T-cell (primary cell): ENCODE measurements around the gene LARGE1. TPM values are rescaled to one million over a fixed set of nuclear protein-coding genes. Genes with fewer than 3 reads are reported as not detected.

Experiments used
- ATAC-seq, 4 experiments: fragments of 200-7000 bp in 3 of 4; fragments of 150-1000 bp in 1 of 4; cut with Tn5 transposase; replicated peaks in 1 of 4; 1 replicate in 3 of 4; 2 replicates in 1 of 4; pipeline ENCODE4 v1.10.0; 2021; ENCODE audit warnings: moderate library complexity in 3 of 4, mild to moderate bottlenecking in 2 of 4, moderate number of reproducible peaks in 1 of 4
- CTCF ChIA-PET, 2 donors: fragments of 300-600 bp; sonication (Branson Sonifier 250); formaldehyde crosslinking; loops; one replicate each; lab custom pipeline; 2022; ENCODE audit warnings: antibody characterized with exemption in 2 of 2; lab: Charles Lee
- POLR2A ChIA-PET, 2 donors: fragments of 300-600 bp; sonication (Branson Sonifier 250); formaldehyde crosslinking; loops; one replicate each; lab custom pipeline; 2022; ENCODE audit warnings: antibody characterized with exemption in 2 of 2; lab: Charles Lee
- DNase-seq, 35 experiments: peaks; one replicate each; pipeline versions ENCODE4 v3.0.0 to v3.0.0-alpha.2; 2013 to 2023
- H3K27ac ChIP-seq: one replicate; pipeline ENCODE4 v1.5.1; 2013; ENCODE audit warnings: low read length
- H3K27me3 ChIP-seq, 2 experiments: replicated peaks in 1 of 2; 1 replicate in 1 of 2; 2 replicates in 1 of 2; pipeline versions ENCODE4 v1.6.1 to v1.7.0; 2013; ENCODE audit warnings: low read length in 1 of 2, mixed read lengths in 1 of 2; ENCODE audit not compliant: control insufficient read depth in 2 of 2, insufficient read depth in 2 of 2; ENCODE audit errors: extremely low read depth in 1 of 2
- H3K36me3 ChIP-seq, 2 donors: 1 replicate in 1 of 2; 2 replicates in 1 of 2; pipeline versions ENCODE4 v1.6.1 to v1.7.0; 2013; ENCODE audit warnings: low read length in 1 of 2; ENCODE audit not compliant: control insufficient read depth in 2 of 2, insufficient read depth in 1 of 2; ENCODE audit errors: extremely low read depth in 1 of 2
- H3K4me1 ChIP-seq, 2 experiments: 1 replicate in 1 of 2; 2 replicates in 1 of 2; pipeline versions ENCODE4 v1.6.1 to v1.7.0; 2013; ENCODE audit warnings: low read length in 2 of 2, mixed read lengths in 1 of 2; ENCODE audit not compliant: insufficient read depth in 2 of 2, control insufficient read depth in 1 of 2; ENCODE audit errors: extremely low read depth in 1 of 2
- H3K4me3 ChIP-seq, 2 donors: 1 replicate in 1 of 2; 2 replicates in 1 of 2; pipeline versions ENCODE4 v1.5.1 to v1.7.0; 2013; ENCODE audit warnings: mild to moderate bottlenecking in 2 of 2, low read length in 1 of 2, moderate library complexity in 1 of 2; ENCODE audit not compliant: control insufficient read depth in 1 of 2; ENCODE audit errors: extremely low read depth in 1 of 2
- H3K9me3 ChIP-seq: 2 replicates; pipeline ENCODE4 v1.7.0; 2013
- H3K27ac Mint-ChIP-seq, 2 donors: one replicate each; pipeline ENCODE4 v1.8.0; 2020 to 2021; ENCODE audit warnings: mild to moderate bottlenecking in 2 of 2, mixed read lengths in 2 of 2
- H3K27me3 Mint-ChIP-seq, 2 donors: one replicate each; pipeline ENCODE4 v1.8.0; 2021 to 2022; ENCODE audit warnings: mixed read lengths in 2 of 2
- H3K36me3 Mint-ChIP-seq: one replicate; pipeline ENCODE4 v1.8.0; 2021; ENCODE audit warnings: mixed read lengths
- H3K4me1 Mint-ChIP-seq, 3 donors: one replicate each; pipeline ENCODE4 v1.8.0; 2020 to 2022; ENCODE audit warnings: mixed read lengths in 3 of 3, mild to moderate bottlenecking in 1 of 3
- H3K4me3 Mint-ChIP-seq, 3 donors: one replicate each; pipeline ENCODE4 v1.8.0; 2020 to 2022; ENCODE audit warnings: mild to moderate bottlenecking in 3 of 3, mixed read lengths in 3 of 3, moderate library complexity in 3 of 3
- H3K9me3 Mint-ChIP-seq, 3 donors: one replicate each; pipeline ENCODE4 v1.8.0; 2020 to 2022; ENCODE audit warnings: mixed read lengths in 3 of 3
- WGBS: methylation state at CpG from one replicate; pipeline ENCODE4 v1.1.5; 2013; ENCODE audit warnings: missing lambda C conversion rate; ENCODE audit not compliant: insufficient coverage; 5-methylcytosine and 5-hydroxymethylcytosine counted together
- total RNA-seq, 35 experiments: library from RNA in 6 of 35; stranded (reverse) in 6 of 35; fragments of 120-200 nt in 1 of 35; gene quantifications; one replicate each; pipeline versions ENCODE4 v1.2.1 to v1.2.4 and lab custom pipeline; 2013 to 2026

The LARGE1 gene
- total RNA-seq, 5 donors from 2014 or later (not counting 1 experiment from before 2014, with no cell fraction given) = 0.53 to 6.1 (median 3.0) TPM

- ATAC-seq = no peak
- Histone ChIP-seq H3K9me3 (no peaks in the 10 kb centered on the region), H3K36me3 (no peaks in the 10 kb centered on the region), H3K27ac (no peak overlapping the region), H3K4me1 (no peaks in the 10 kb centered on the region), H3K4me3 (no peak overlapping the region), H3K27me3 (no peaks in the 10 kb centered on the region)
- ChIA-PET CTCF (no interaction called here), POLR2A (no interaction called here)
- no peaks in the 10 kb centered on the region for H3K36me3 Mint-ChIP-seq
- no peak overlapping the region for H3K27ac Mint-ChIP-seq
- DNase-seq = no peak
- H3K4me1 Mint-ChIP-seq = no peaks in the 10 kb centered on the region
- peaks cover 0 to 3% of the 10 kb centered on the region in 2 donors for H3K27me3 Mint-ChIP-seq
- peaks cover 3 to 13% (median 9%) of the 10 kb centered on the region in 3 donors for H3K9me3 Mint-ChIP-seq
- no CpG with 5 or more reads among the region's 2 CpGs for WGBS
- no peak overlapping the region for H3K4me3 Mint-ChIP-seq
Measured at GRCh38 chr22:33350961-33351360, 569.3 kb downstream of the LARGE1 start.

DNA sequence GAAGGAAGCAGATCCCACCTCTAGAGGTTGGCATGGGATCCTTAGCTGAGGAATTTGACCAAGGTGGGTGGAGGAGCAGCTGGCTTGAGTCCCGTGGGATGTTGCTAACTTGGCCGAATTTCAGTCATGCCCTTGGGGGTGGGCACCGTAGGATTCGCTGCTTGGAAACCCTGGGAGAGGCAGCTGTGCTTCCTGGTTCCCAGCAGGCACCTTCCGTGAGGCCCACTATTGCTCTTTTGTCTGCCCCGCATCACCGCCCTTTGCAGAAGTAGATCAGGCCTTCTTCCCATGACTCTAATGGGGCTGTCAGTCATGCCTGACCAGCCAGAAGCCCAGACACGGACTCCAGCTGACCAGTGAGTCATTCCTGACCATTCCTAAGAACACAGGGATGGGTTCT lies 569.8 kb downstream of the LARGE1 start:
- Mint-ChIP-seq H3K27ac (no peak overlapping the region), H3K4me3 (no peak overlapping the region), H3K9me3 (peaks cover 3 to 13% (median 9%) of the 10 kb centered on the region in 3 donors), H3K27me3 (peaks cover 0 to 2% of the 10 kb centered on the region in 2 donors), H3K36me3 (no peaks in the 10 kb centered on the region), H3K4me1 (no peaks in the 10 kb centered on the region)
- no peak overlapping the region for H3K4me3 ChIP-seq
- 75% methylated on average over 4 of the region's 8 CpGs for WGBS
- DNase-seq (no peak), ATAC-seq (no peak)
- H3K4me1 ChIP-seq = no peaks in the 10 kb centered on the region
- POLR2A ChIA-PET = no interaction called here
- no peaks in the 10 kb centered on the region for H3K27me3 ChIP-seq
- no peaks in the 10 kb centered on the region for H3K36me3 ChIP-seq
- H3K27ac ChIP-seq = no peak overlapping the region
- no peaks in the 10 kb centered on the region for H3K9me3 ChIP-seq
- CTCF ChIA-PET = no interaction called here

- no peak for DNase-seq
- Mint-ChIP-seq H3K36me3 (no peaks in the 10 kb centered on the region), H3K27ac (no peak overlapping the region), H3K27me3 (no peaks in the 10 kb centered on the region), H3K4me3 (no peak overlapping the region), H3K4me1 (no peaks in the 10 kb centered on the region), H3K9me3 (peaks cover 3 to 13% (median 9%) of the 10 kb centered on the region in 3 donors)
- no peak overlapping the region for H3K27ac ChIP-seq
- ATAC-seq = no peak
- no peaks in the 10 kb centered on the region for H3K9me3 ChIP-seq
- ChIA-PET POLR2A (no interaction called here), CTCF (no interaction called here)
- no peaks in the 10 kb centered on the region for H3K4me1 ChIP-seq
- 80% methylated on average over 1 of the region's 1 CpG for WGBS
- no peaks in the 10 kb centered on the region for H3K27me3 ChIP-seq
- no peak overlapping the region for H3K4me3 ChIP-seq
- no peaks in the 10 kb centered on the region for H3K36me3 ChIP-seq
Measured at GRCh38 chr22:33347002-33347401, 573.3 kb downstream of the LARGE1 start.

GRCh38 chr22:33341611-33342010 lies 578.7 kb downstream of the LARGE1 start:
- no peaks in the 10 kb centered on the region for H3K9me3 Mint-ChIP-seq
- ChIA-PET POLR2A (no interaction called here), CTCF (no interaction called here)
- no peaks in the 10 kb centered on the region for H3K27me3 ChIP-seq
- H3K4me1 ChIP-seq = no peaks in the 10 kb centered on the region
- no peak overlapping the region for H3K27ac Mint-ChIP-seq
- ATAC-seq (no peak), DNase-seq (no peak)
- no peaks in the 10 kb centered on the region for H3K27me3 Mint-ChIP-seq
- no peak overlapping the region for H3K4me3 ChIP-seq
- no peaks in the 10 kb centered on the region for H3K36me3 ChIP-seq
- no peaks in the 10 kb centered on the region for H3K36me3 Mint-ChIP-seq
- no peak overlapping the region for H3K27ac ChIP-seq
- 62% methylated on average over 2 of the region's 8 CpGs for WGBS
- H3K9me3 ChIP-seq = no peaks in the 10 kb centered on the region
- H3K4me3 Mint-ChIP-seq = no peak overlapping the region
- no peaks in the 10 kb centered on the region for H3K4me1 Mint-ChIP-seq

GRCh38 chr22:33337524-33337923 lies 582.8 kb downstream of the LARGE1 start:
- ATAC-seq (no peak), DNase-seq (no peak)
- H3K9me3 Mint-ChIP-seq = no peaks in the 10 kb centered on the region

DNA sequence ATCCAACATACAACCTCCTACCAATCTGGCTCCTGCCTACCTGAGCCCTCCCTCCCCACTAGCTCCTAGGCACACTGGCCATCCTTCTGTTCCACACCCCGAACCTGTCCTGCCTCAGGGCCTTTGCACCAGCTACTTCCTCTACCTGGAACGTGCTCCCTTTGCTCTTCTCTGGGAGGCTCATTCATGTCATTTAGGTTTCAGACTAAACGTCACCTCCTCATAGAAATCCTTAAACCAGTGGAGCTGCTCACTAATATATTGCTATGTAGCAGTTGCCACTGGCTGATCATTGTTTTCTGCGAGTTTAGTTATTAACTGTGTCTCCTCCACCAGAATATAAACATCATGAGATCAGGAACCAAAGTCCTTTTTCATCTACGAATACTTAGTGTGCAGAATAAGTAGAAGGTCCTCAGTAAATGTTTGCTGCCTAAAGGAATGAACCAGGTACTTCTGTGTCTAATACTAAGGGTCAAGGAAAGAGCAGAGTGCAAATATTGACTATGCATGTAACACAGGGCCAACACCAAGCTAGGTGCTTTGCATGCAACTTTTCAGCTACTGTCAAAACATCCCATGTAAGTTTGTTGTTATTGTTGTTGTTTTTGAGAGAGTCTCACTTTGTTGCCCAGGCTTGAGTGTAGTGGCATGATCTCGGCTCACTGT lies 584.5 kb downstream of the LARGE1 start:
- no peak overlapping the region for H3K27ac Mint-ChIP-seq
- no peaks in the 10 kb centered on the region for H3K9me3 ChIP-seq
- peaks cover 0 to 3% of the 10 kb centered on the region in 2 experiments for H3K27me3 ChIP-seq
- H3K36me3 Mint-ChIP-seq = no peaks in the 10 kb centered on the region
- peaks cover 0 to 1% of the 10 kb centered on the region in 2 donors for H3K27me3 Mint-ChIP-seq
- H3K4me3 Mint-ChIP-seq = no peak overlapping the region
- H3K4me1 ChIP-seq = no peaks in the 10 kb centered on the region
- WGBS = 60% methylated on average over 1 of the region's 6 CpGs
- H3K36me3 ChIP-seq = no peaks in the 10 kb centered on the region
- CTCF ChIA-PET = no interaction called here
- H3K4me1 Mint-ChIP-seq = no peaks in the 10 kb centered on the region
- no peak for DNase-seq
- no peak for ATAC-seq
- no peak overlapping the region for H3K27ac ChIP-seq
- POLR2A ChIA-PET = no interaction called here
- no peak overlapping the region for H3K4me3 ChIP-seq
- no peaks in the 10 kb centered on the region for H3K9me3 Mint-ChIP-seq

More at GRCh38 chr22:33337524-33337923, 582.8 kb downstream of the LARGE1 start:
- POLR2A ChIA-PET = interaction anchor here in 1 of 2 donors (0.6 kb wide), 1 partner anchor 388 kb away, joined by 4 read pairs; no protein-coding TSS in a partner anchor
- WGBS = 84% methylated on average over 7 of the region's 10 CpGs
- Histone ChIP-seq H3K27ac (no peak overlapping the region), H3K4me3 (no peak overlapping the region), H3K9me3 (no peaks in the 10 kb centered on the region), H3K4me1 (no peaks in the 10 kb centered on the region), H3K36me3 (no peaks in the 10 kb centered on the region), H3K27me3 (peaks cover 0 to 3% of the 10 kb centered on the region in 2 experiments)
- H3K36me3 Mint-ChIP-seq = no peaks in the 10 kb centered on the region
- no peaks in the 10 kb centered on the region for H3K4me1 Mint-ChIP-seq
- H3K27ac Mint-ChIP-seq = no peak overlapping the region
- H3K4me3 Mint-ChIP-seq = no peak overlapping the region
- CTCF ChIA-PET = no interaction called here
- H3K27me3 Mint-ChIP-seq = no peaks in the 10 kb centered on the region
